Activated T-helper 1 cell treated with anti-CD3 and anti-CD28 coated beads, Interleukin-2, amount 50 U/mL, for 16 hours (primary cell): ENCODE results near the gene PABPN1.

Source experiments
- DNase-seq, 2 donors: peaks; one replicate each; pipeline ENCODE4 v3.0.0-alpha.2; 2020; ENCODE audit warnings: low read depth in 1 of 2, low spot score in 1 of 2

Gene PABPN1

GRCh38 chr14:23358042-23358441 is 36.8 kb downstream of the PABPN1 start:
- no peak for DNase-seq

GRCh38 chr14:23358553-23359166 is 37.4 kb downstream of the PABPN1 start:
- no peak for DNase-seq

DNA sequence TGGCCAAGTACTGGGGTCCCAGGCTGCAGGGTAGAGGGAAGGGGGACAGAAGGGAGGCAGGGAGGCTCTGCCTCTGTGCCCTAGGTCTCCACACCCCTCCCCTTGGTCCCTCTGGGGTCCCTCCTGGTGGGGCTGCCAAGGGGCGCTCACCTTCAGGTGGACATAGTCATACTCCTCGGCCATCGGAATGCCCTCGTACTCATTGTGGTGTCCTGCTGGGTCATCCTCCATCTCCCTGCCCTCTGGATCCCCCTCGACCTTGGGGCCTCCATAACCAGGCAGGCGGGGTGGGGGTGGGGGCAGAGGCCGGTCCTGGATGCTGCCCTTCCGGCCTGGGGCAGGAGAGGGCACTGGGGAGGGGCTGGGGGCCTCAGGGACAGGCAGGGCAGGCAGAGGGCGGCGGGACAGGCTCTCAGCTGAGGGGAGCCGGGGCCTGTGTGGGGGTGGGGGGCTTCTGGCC is 37.9 kb downstream of the PABPN1 start:
- DNase-seq, result no peak

DNA sequence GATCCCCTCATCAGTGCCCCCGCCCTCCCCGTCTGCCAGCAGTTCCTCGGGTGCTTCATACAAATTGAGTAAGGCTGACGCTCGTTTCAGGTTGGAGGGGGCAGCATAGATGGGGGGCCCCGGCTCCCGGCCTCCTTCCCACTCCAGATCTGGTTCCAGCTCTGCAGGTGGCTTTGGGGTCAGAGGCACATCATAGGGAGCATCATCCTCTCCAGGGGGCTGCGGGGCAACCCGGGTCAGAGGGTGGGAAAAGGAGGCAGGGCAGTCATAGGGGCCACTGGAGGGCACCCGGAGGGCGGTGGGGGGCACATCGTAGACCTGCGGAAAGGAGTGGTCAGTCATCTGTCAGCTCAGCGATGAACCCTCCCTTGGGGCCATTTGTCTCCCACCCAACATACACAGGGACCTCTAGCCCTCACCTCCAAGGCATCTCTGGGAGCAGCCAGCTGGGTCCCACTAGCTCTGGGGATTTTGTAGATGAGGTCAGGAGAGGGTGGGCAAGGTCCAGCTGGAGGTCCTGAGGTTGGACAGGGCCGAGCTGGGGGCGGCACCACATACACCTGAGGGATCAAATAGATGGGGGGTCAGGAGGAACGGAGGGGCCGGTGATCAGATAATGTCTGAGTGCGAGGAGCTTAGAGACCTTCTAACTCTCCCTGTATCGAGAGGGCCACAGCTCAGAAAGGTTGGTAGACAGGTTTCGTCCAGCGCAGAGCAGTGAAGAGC is 38.6 kb downstream of the PABPN1 start:
- no peak for DNase-seq

- no peak for DNase-seq
Observed at GRCh38 chr14:23360496-23360895, 39.2 kb downstream of the PABPN1 start.

DNA sequence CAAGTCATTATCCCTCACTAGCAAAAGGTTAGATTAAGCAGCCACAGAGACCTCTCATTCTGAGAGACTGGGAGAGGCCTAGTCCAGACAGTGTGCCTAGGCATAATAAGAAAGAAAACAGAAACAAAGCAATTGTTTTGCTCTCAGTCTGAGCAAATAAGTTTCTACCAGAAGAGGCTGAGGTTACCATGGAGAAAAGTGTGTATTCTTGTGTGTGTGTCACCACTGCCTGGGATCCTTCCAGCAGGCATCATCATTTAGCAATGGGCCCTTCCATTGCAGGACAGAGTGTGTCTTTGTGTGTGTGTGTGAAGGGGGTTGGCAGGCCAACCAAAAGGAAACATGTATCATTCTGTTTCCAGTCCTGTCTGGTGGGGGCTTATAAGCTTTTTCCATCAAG is 40.1 kb downstream of the PABPN1 start:
- DNase-seq, result no peak

DNA sequence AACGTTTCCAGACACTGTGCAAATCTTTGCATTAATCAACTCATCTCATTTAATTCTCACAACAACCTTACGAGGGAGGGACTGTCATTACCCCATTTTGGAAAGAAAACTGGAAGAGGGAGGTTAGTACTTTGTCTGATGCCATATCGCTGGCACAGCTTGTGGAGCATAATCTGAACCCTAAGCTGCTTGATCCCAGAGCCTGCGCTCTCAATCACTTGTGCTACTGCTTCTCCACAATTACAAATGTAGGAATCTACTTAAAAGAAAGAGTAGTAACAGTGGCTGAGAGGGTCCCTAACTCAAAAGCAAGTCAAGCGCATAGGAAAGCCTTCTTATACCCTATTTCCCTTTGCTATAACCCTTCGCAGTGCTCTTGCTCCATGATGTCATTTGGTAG is 40.5 kb downstream of the PABPN1 start:
- DNase-seq, result no peak

GRCh38 chr14:23362200-23362599 is 40.9 kb downstream of the PABPN1 start:
- no peak for DNase-seq

- no peak for DNase-seq
Observed at GRCh38 chr14:23364164-23365035, 43.1 kb downstream of the PABPN1 start.

GRCh38 chr14:23365036-23365731 is 43.9 kb downstream of the PABPN1 start, which contains the start of gene EFS:
TSS of gene EFS (minus strand) at chr14:23365172. CDS start at chr14:23365025, 147 bp downstream.
- DNase-seq, result no peak

- no peak for DNase-seq
Observed at GRCh38 chr14:23365732-23366425, 44.6 kb downstream of the PABPN1 start.

DNA sequence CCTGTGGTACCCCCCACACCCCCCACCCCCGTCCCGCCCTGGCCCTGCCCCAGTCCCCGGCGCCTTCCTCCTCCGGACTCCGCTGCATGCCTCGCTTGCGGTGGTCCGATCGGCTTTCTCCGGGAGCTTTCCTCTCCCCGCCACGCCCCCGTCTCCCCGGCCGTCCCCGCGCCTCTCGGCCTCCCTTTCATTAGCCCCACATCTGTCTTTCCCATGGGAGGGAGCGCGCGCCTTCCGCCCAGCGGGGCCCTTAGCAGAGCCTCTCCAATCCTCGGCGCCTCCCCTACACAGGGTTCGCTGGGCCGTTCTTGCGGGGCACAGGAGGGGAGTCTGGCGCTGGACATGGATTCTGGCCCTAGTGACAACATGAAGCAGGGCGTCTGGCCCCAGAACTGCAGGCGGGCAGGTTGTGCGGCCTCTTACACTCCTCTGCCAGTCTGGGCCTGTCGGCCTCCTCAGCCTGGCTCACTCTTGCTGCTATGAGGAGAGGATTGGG is 45.2 kb downstream of the PABPN1 start:
- no peak for DNase-seq

DNA sequence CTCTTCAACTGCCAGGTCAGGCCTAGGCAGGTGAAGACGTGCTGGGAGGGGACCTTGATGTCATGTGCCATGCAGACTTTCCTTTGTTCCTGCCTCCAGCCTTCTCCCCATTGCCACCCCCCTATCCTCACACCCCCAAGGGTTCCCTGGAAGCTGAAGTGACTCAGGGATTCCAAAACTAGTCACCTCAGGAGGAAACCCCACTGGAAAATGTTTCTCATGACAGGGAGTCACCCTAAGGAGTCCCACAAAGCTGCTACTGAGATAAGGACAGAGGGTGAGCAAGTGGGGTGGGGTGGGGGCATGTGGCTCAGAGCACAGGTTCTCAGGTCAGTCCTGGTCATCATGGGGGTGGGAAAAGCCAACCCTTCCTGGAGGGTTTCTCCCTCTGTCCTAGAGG is 49.0 kb downstream of the PABPN1 start:
- no peak for DNase-seq

DNA sequence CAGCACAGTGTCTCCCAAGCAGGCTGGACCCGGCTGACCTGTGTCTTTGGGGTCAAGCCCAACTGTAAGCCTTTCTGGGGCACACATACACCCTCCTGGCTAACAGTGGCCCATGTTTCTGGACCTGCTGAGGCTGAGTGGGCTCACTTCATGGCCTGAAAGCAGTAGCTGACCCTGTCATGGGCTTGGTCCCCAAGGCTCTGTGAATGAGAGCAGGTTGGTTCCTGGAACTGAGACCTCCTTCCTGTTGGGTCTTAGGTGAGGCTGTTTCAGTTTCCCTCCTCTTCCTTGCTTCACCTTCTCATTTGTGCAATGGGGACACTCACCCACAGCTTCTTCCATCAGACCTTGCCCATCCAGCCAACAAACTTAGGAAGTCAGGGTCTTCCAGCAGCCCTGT is 50.6 kb downstream of the PABPN1 start:
- DNase-seq, result no peak

DNA sequence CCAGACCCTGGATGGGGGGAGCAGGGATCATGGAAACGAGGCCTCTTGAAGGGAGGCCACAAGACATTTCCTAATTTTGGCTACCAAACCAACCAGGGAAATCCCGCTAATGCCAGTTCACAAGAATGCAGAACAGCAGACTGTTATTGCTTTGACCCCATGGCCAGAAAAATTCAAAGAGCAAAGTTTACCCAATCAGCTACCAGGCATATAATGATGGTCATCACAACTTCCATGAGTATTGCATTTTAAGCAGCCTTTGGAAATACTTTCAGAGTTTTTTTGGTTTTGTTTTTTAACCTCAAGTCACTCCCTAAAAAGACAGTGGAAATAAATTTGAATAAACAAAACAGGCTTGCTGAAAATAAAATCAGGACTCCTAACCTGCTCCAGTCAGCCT is 51.3 kb downstream of the PABPN1 start, which contains the start of gene IL25:
Gene IL25 (plus strand): TSS at position 301 of the 400 bp plus-strand sequence.
- no peak for DNase-seq

DNA sequence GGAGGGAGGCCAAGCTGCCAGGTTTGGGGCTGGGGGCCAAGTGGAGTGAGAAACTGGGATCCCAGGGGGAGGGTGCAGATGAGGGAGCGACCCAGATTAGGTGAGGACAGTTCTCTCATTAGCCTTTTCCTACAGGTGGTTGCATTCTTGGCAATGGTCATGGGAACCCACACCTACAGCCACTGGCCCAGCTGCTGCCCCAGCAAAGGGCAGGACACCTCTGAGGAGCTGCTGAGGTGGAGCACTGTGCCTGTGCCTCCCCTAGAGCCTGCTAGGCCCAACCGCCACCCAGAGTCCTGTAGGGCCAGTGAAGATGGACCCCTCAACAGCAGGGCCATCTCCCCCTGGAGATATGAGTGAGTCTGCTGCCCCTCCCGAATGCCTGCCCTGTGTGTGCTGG is 51.8 kb downstream of the PABPN1 start:
- no peak for DNase-seq
